Measurements from ENCODE around the gene LRRFIP2. TPM values are rescaled to one million over a fixed set of nuclear protein-coding genes. Genes with fewer than 3 reads are reported as not detected.

Gene LRRFIP2
- total RNA-seq, 1 experiment from 2014 or later, result 40.2 TPM

GRCh38 chr3:37015642-37016041 lies 158.7 kb downstream of the LRRFIP2 start:
- no peaks in the 10 kb centered on the region for H3K4me1 ChIP-seq (ENCODE audit: insufficient read depth, low read length, poor library complexity, severe bottlenecking)
- H3K27ac ChIP-seq (ENCODE audit: low read depth, low read length, poor library complexity, severe bottlenecking), result no peak overlapping the region
- intact Hi-C loops (cut with micrococcal nuclease; ENCODE audit: unreplicated experiment), result no loop called here
- ChIA-PET CTCF (no interaction called here), POLR2A (ENCODE audit: low non-redundant PET) (no interaction called here)
- H3K4me3 ChIP-seq (ENCODE audit: low read depth, low read length, poor library complexity, severe bottlenecking), result no peak overlapping the region
- BruUV-seq (replicated peaks), result no TSS peak
- no peaks in the 10 kb centered on the region for H3K27me3 ChIP-seq (replicated peaks; ENCODE audit: insufficient read depth, low read depth, low read length, poor library complexity)
- DNase-seq (ENCODE audit: low spot score), result no peak
- no peak for TF ChIP-seq EZH2 (IDR thresholded peaks at IDR 0.05; ENCODE audit: borderline replicate concordance, low read depth, low read length, poor library complexity, severe bottlenecking)
- TF ChIP-seq, protein P1, sequence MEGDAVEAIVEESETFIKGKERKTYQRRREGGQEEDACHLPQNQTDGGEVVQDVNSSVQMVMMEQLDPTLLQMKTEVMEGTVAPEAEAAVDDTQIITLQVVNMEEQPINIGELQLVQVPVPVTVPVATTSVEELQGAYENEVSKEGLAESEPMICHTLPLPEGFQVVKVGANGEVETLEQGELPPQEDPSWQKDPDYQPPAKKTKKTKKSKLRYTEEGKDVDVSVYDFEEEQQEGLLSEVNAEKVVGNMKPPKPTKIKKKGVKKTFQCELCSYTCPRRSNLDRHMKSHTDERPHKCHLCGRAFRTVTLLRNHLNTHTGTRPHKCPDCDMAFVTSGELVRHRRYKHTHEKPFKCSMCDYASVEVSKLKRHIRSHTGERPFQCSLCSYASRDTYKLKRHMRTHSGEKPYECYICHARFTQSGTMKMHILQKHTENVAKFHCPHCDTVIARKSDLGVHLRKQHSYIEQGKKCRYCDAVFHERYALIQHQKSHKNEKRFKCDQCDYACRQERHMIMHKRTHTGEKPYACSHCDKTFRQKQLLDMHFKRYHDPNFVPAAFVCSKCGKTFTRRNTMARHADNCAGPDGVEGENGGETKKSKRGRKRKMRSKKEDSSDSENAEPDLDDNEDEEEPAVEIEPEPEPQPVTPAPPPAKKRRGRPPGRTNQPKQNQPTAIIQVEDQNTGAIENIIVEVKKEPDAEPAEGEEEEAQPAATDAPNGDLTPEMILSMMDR (conservative IDR thresholded peaks at IDR 0.05; ENCODE audit: low read depth, low read length), result no peak
- no peaks in the 10 kb centered on the region for H3K9me3 ChIP-seq (ENCODE audit: low read depth, low read length, poor library complexity, severe bottlenecking)
- peaks cover 75% of the 10 kb centered on the region for H3K36me3 ChIP-seq (ENCODE audit: insufficient read depth, low read length, poor library complexity, severe bottlenecking)

DNA sequence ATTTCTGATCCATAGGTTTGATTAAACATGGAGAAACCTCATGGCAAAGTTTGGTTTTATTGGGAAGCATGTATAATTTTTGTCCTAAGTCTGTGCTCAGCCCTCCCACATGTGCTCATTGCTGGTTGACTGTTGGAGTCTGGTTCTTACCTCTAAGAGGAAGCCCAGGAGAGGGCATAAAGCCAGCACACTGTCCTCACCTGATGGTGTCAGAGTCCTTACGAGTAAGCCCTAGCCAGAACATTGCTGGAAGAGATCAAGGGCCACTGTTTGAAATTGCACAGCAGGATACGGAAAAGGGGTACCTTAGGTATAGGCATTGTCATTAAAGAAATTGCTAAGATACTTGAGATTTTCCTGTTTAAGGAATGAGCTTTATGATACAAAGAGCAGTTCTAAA lies 159.8 kb downstream of the LRRFIP2 start:
- CTCF ChIA-PET, result no interaction called here
- no peaks in the 10 kb centered on the region for H3K27me3 ChIP-seq (replicated peaks; ENCODE audit: insufficient read depth, low read depth, low read length, poor library complexity)
- no TSS peak for BruUV-seq (replicated peaks)
- H3K4me1 ChIP-seq (ENCODE audit: insufficient read depth, low read length, poor library complexity, severe bottlenecking), result no peaks in the 10 kb centered on the region
- peaks cover 67% of the 10 kb centered on the region for H3K36me3 ChIP-seq (ENCODE audit: insufficient read depth, low read length, poor library complexity, severe bottlenecking)
- intact Hi-C loops (cut with micrococcal nuclease; ENCODE audit: unreplicated experiment), result no loop called here
- H3K27ac ChIP-seq (ENCODE audit: low read depth, low read length, poor library complexity, severe bottlenecking), result no peak overlapping the region
- no peak for TF ChIP-seq EZH2 (IDR thresholded peaks at IDR 0.05; ENCODE audit: borderline replicate concordance, low read depth, low read length, poor library complexity, severe bottlenecking)
- TF ChIP-seq, protein P1 (conservative IDR thresholded peaks at IDR 0.05; ENCODE audit: low read depth, low read length), result no peak
- no peak for DNase-seq (ENCODE audit: low spot score)
- no peak overlapping the region for H3K4me3 ChIP-seq (ENCODE audit: low read depth, low read length, poor library complexity, severe bottlenecking)
- H3K9me3 ChIP-seq (ENCODE audit: low read depth, low read length, poor library complexity, severe bottlenecking), result no peaks in the 10 kb centered on the region
- POLR2A ChIA-PET (ENCODE audit: low non-redundant PET), result no interaction called here

Other genes starting within 250 kb of the LRRFIP2 start
- 6.3 and 7.3 TPM in 2 replicates for gene TRANK1, start 229.5 kb downstream of the LRRFIP2 start, total RNA-seq (2021)
- 19.8 and 25.8 TPM in 2 replicates for gene EPM2AIP1, start 181.5 kb downstream of the LRRFIP2 start, total RNA-seq (2021)
- 50.6 and 60.7 TPM in 2 replicates for gene MLH1, start 181.1 kb downstream of the LRRFIP2 start, total RNA-seq (2021)
- 64.0 and 70.7 TPM in 2 replicates for gene GOLGA4, start 68.7 kb upstream of the LRRFIP2 start, total RNA-seq (2021)